HepG2 (cell line): ENCODE data around the gene TAF6L. TPM values are rescaled to one million over a fixed set of nuclear protein-coding genes. Genes with fewer than 3 reads are reported as not detected.

Experiments used
- AHR ChIP-seq: IDR thresholded peaks from 2 replicates; pipeline ENCODE4 v1.6.1; 2018; ENCODE audit warnings: missing genetic modification reagents, missing compliant biosample characterization
- CBX5 ChIP-seq: sonication (generic); formaldehyde crosslinking; IDR thresholded peaks from 2 replicates; pipeline ENCODE4 v1.4.0; 2020; ENCODE audit warnings: missing genetic modification reagents, borderline replicate concordance
- GATA4 ChIP-seq: sonication (generic); IDR thresholded peaks from 2 replicates; pipeline ENCODE4 v1.6.1; 2016; ENCODE audit warnings: antibody characterized with exemption, low read depth, borderline replicate concordance
- HOXA7 ChIP-seq: sonication (generic); formaldehyde crosslinking; IDR thresholded peaks from 2 replicates; pipeline ENCODE4 v1.8.1; 2022; ENCODE audit warnings: mild to moderate bottlenecking, missing genetic modification reagents, moderate library complexity
- HOXA9 ChIP-seq: sonication (generic); formaldehyde crosslinking; IDR thresholded peaks from 2 replicates; pipeline ENCODE4 v1.8.1; 2022; ENCODE audit warnings: missing genetic modification reagents, mild to moderate bottlenecking, moderate library complexity, borderline replicate concordance
- KDM5B ChIP-seq: sonication (generic); formaldehyde crosslinking; IDR thresholded peaks from 2 replicates; pipeline ENCODE4 v1.4.0; 2020; ENCODE audit warnings: missing genetic modification reagents, mild to moderate bottlenecking, borderline replicate concordance
- KLF15 ChIP-seq: sonication (generic); formaldehyde crosslinking; IDR thresholded peaks from 2 replicates; pipeline ENCODE4 v1.8.1; 2023; ENCODE audit warnings: borderline replicate concordance, mild to moderate bottlenecking, inconsistent platforms, missing genetic modification reagents, mixed read lengths
- LCORL ChIP-seq, 2 experiments: fragments of 450-650 bp in 1 of 2; sonication (generic) in 1 of 2; formaldehyde crosslinking in 1 of 2; IDR thresholded peaks; 2 replicates each; pipeline versions ENCODE4 v1.5.0 to v1.6.1; 2017 to 2020; ENCODE audit warnings: antibody characterized with exemption in 1 of 2, missing genetic modification reagents in 1 of 2
- MAFK ChIP-seq, 2 experiments: IDR thresholded peaks in 1 of 2; conservative IDR thresholded peaks in 1 of 2; 2 replicates each; pipeline ENCODE4 v1.6.1; 2011; ENCODE audit warnings: improper control_type of control experiment in 2 of 2, low read length in 2 of 2
- MLLT10 ChIP-seq: sonication (generic); formaldehyde crosslinking; IDR thresholded peaks from 2 replicates; pipeline ENCODE4 v1.4.0; 2020; ENCODE audit warnings: missing genetic modification reagents
- SNRNP70 ChIP-seq: fragments of 200-400 bp; formaldehyde crosslinking; IDR thresholded peaks from 2 replicates; pipeline ENCODE4 v1.6.1; 2017; ENCODE audit warnings: mild to moderate bottlenecking, low read depth, low read length, moderate library complexity
- SRF ChIP-seq: IDR thresholded peaks from 2 replicates; pipeline ENCODE4 v1.6.1; 2011; ENCODE audit warnings: mild to moderate bottlenecking, low read depth, low read length, moderate library complexity
- SRSF9 ChIP-seq: fragments of 200-400 bp; formaldehyde crosslinking; IDR thresholded peaks from 2 replicates; pipeline ENCODE4 v1.6.1; 2018; ENCODE audit warnings: borderline replicate concordance, mild to moderate bottlenecking, low read depth, low read length; ENCODE audit not compliant: insufficient read depth, poor library complexity, severe bottlenecking
- TAF15 ChIP-seq: fragments of 200-400 bp; formaldehyde crosslinking; IDR thresholded peaks from one replicate; pipeline ENCODE4 v1.6.1; 2018; ENCODE audit warnings: mild to moderate bottlenecking, low read depth, low read length; ENCODE audit not compliant: poor library complexity, severe bottlenecking
- XBP1 ChIP-seq: sonication (generic); formaldehyde crosslinking; IDR thresholded peaks from 2 replicates; pipeline ENCODE4 v1.5.0; 2020; ENCODE audit warnings: missing genetic modification reagents
- ZNF329 ChIP-seq: sonication (generic); formaldehyde crosslinking; IDR thresholded peaks from 2 replicates; pipeline ENCODE4 v1.9.0; 2021; ENCODE audit warnings: low read depth, mild to moderate bottlenecking, missing genetic modification reagents
- ZNF451 ChIP-seq: sonication (generic); formaldehyde crosslinking; IDR thresholded peaks from 2 replicates; pipeline ENCODE4 v1.5.0; 2020; ENCODE audit warnings: mild to moderate bottlenecking, missing genetic modification reagents
- ZNF672 ChIP-seq: sonication (generic); formaldehyde crosslinking; IDR thresholded peaks from 2 replicates; pipeline ENCODE4 v1.8.1; 2022; ENCODE audit warnings: missing genetic modification reagents
- ZNF7 ChIP-seq: IDR thresholded peaks from 2 replicates; pipeline ENCODE4 v1.6.1; 2016; ENCODE audit warnings: missing biosample characterization, missing genetic modification reagents
- ZNF780A ChIP-seq: sonication (generic); formaldehyde crosslinking; IDR thresholded peaks from 2 replicates; pipeline ENCODE4 v1.8.0; 2022; ENCODE audit warnings: mild to moderate bottlenecking, missing genetic modification reagents, moderate library complexity
- polyA plus RNA-seq, 8 experiments: library from polyadenylated mRNA; depleted of rRNA in 3 of 8; stranded (reverse) in 7 of 8; unstranded in 1 of 8; fragments of >200 nt; fragmentation: Illumina TruSeq in 4 of 8; extraction: Trizol in 4 of 8; gene quantifications; 2 replicates each; pipeline versions ENCODE4 v1.2.1 to v1.2.3, GENCODE V29; 2011 to 2016; ENCODE audit warnings: low read depth in 4 of 8, missing spikeins in 1 of 8, mixed read lengths in 1 of 8; ENCODE audit not compliant: insufficient read depth in 1 of 8
- total RNA-seq, 5 experiments: library from RNA; depleted of rRNA; stranded (reverse); fragments of >200 nt; fragmentation: Illumina TruSeq; extraction: Trizol; gene quantifications; 2 replicates each; pipeline ENCODE4 v1.2.3, GENCODE V29; 2016; ENCODE audit warnings: low read depth in 1 of 5
- TF ChIP-seq, protein P1 (sequence below): sonication (generic); formaldehyde crosslinking; IDR thresholded peaks from 2 replicates; pipeline ENCODE4 v1.4.0; 2020; ENCODE audit warnings: missing genetic modification reagents

The TAF6L gene
- total and polyA plus RNA-seq, 2 of the 13 experiments (the other 11 are each of a cell fraction or from before 2014, with no cell fraction given) = 12.6 to 19.4 TPM

- TF ChIP-seq GATA4 = 0 out of 2 replicates have a peak, but pooled peaks have one; percentile 13
- no peak for TF ChIP-seq ZNF329 (CRISPR knock-in tag)
- TF ChIP-seq XBP1 = no peak
- no peak for TF ChIP-seq TAF15
- TF ChIP-seq ZNF7 = no peak
- TF ChIP-seq AHR (CRISPR knock-in tag) = no peak
- peak; percentile 59; the same call in 1 of the 2 replicates for TF ChIP-seq KDM5B (CRISPR knock-in tag)
- TF ChIP-seq MLLT10 (CRISPR knock-in tag) = no peak
- no peak for TF ChIP-seq SNRNP70
- TF ChIP-seq LCORL (IDR thresholded peaks at IDR 0.05) = no peak
- peak; percentile 56 for TF ChIP-seq LCORL (CRISPR knock-in tag; IDR thresholded peaks at IDR 0.05)
- no peak; the same call in 1 of the 2 replicates for TF ChIP-seq CBX5 (CRISPR knock-in tag)
- 0 out of 2 replicates have a peak, but pooled peaks have one; percentile 39 for TF ChIP-seq ZNF451
- no peak for TF ChIP-seq ZNF672 (CRISPR knock-in tag)
- no peak for TF ChIP-seq SRSF9
- TF ChIP-seq, protein P1, sequence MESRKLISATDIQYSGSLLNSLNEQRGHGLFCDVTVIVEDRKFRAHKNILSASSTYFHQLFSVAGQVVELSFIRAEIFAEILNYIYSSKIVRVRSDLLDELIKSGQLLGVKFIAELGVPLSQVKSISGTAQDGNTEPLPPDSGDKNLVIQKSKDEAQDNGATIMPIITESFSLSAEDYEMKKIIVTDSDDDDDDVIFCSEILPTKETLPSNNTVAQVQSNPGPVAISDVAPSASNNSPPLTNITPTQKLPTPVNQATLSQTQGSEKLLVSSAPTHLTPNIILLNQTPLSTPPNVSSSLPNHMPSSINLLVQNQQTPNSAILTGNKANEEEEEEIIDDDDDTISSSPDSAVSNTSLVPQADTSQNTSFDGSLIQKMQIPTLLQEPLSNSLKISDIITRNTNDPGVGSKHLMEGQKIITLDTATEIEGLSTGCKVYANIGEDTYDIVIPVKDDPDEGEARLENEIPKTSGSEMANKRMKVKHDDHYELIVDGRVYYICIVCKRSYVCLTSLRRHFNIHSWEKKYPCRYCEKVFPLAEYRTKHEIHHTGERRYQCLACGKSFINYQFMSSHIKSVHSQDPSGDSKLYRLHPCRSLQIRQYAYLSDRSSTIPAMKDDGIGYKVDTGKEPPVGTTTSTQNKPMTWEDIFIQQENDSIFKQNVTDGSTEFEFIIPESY (CRISPR knock-in tag) = no peak
- no peak for TF ChIP-seq HOXA9
- TF ChIP-seq ZNF780A (CRISPR knock-in tag) = no peak
- no peak for TF ChIP-seq HOXA7 (CRISPR knock-in tag)
- TF ChIP-seq MAFK (conservative IDR thresholded peaks at IDR 0.05 in 1 of 2, IDR thresholded peaks at IDR 0.05 in 1 of 2; ENCODE audit: low read length in 2 of 2) = no peak
- no peak for TF ChIP-seq SRF
- no peak for TF ChIP-seq KLF15 (CRISPR knock-in tag)
Measured at GRCh38 chr11:62753736-62754603, 17.2 kb upstream of the TAF6L start, which contains the start of gene ZBTB3 (continued).
